Measurements from ENCODE around the gene AMBRA1. TPM values are rescaled to one million over a fixed set of nuclear protein-coding genes. Genes with fewer than 3 reads are reported as not detected.

Gene AMBRA1
- total and polyA plus RNA-seq, 8 donors, result 6.8 to 18.7 (median 11.1) TPM

GRCh38 chr11:46452918-46453517, 140.8 kb downstream of the AMBRA1 start:
- H3K27ac ChIP-seq, result no peak overlapping the region
- TF ChIP-seq CTCF (IDR thresholded peaks at IDR 0.05), result no peak
- no peak overlapping the region for H3K4me3 ChIP-seq
- H3K4me1 ChIP-seq, result no peaks in the 10 kb centered on the region
- intact Hi-C loops (cut with DNase I), result no loop called here
- DNase-seq (no peak), ATAC-seq (no peak), FAIRE-seq (no peak)
- no peaks in the 10 kb centered on the region for H3K36me3 ChIP-seq
- H3K27me3 ChIP-seq, result no peaks in the 10 kb centered on the region
- no peaks in the 10 kb centered on the region for H3K9me3 ChIP-seq
- WGBS, 2 donors, result 89 to 94% methylated on average over 4 of the region's 4 CpGs

GRCh38 chr11:46451759-46452158, 142.1 kb downstream of the AMBRA1 start:
- Histone ChIP-seq H3K27me3 (no peaks in the 10 kb centered on the region), H3K27ac (no peak overlapping the region), H3K4me3 (no peak overlapping the region), H3K9me3 (no peaks in the 10 kb centered on the region), H3K4me1 (no peaks in the 10 kb centered on the region), H3K36me3 (no peaks in the 10 kb centered on the region)
- intact Hi-C loops (cut with DNase I), result no loop called here
- no peak for DNase-seq
- no peak for ATAC-seq
- FAIRE-seq, result no peak
- TF ChIP-seq CTCF (IDR thresholded peaks at IDR 0.05), result no peak

GRCh38 chr11:46450846-46451477, 142.9 kb downstream of the AMBRA1 start:
- Histone ChIP-seq H3K9me3 (no peaks in the 10 kb centered on the region), H3K27ac (no peak overlapping the region), H3K4me3 (no peak overlapping the region), H3K36me3 (no peaks in the 10 kb centered on the region), H3K27me3 (no peaks in the 10 kb centered on the region), H3K4me1 (no peaks in the 10 kb centered on the region)
- intact Hi-C loops (cut with DNase I), result no loop called here
- no peak for ATAC-seq
- 83 to 97% methylated on average over 3 of the region's 3 CpGs for WGBS, 2 donors
- no peak for TF ChIP-seq CTCF (IDR thresholded peaks at IDR 0.05)
- no peak for FAIRE-seq
- DNase-seq, result no peak

- TF ChIP-seq CTCF (IDR thresholded peaks at IDR 0.05), result no peak
- Histone ChIP-seq H3K36me3 (no peaks in the 10 kb centered on the region), H3K9me3 (no peaks in the 10 kb centered on the region), H3K27me3 (no peaks in the 10 kb centered on the region), H3K4me3 (no peak overlapping the region), H3K27ac (no peak overlapping the region), H3K4me1 (no peaks in the 10 kb centered on the region)
- WGBS, 2 donors, result 95 to 97% methylated on average over 2 of the region's 2 CpGs
- intact Hi-C loops (cut with DNase I), result no loop called here
- DNase-seq (no peak), ATAC-seq (no peak), FAIRE-seq (no peak)
These were observed 146.3 kb downstream of the AMBRA1 start for GRCh38 chr11:46447544-46447943.

Data from pancreas (tissue), 10 donors.